Measurements from ENCODE around the gene SLC24A5.
A peak's percentile ranks its signal among the peaks of the same experiment; 100 is the strongest.

SLC24A5 gene

DNA sequence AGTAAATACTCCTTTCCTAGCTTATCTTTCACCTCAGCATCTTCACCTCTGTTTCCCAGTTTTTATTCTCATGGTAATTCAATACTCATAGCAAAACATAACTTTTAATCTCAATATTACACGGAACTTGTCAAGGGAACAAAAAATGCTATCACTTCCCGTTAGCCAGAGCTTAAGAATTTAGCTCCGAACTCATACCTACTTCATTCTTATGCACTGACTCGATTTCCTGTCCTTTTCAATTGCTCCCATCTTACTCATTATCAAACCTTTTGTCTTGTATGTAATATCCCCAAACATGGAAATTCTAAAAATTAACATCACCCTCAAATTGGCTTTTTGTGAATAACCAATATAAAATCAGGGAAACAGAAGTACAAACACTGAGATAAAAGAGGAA is 29.1 kb downstream of the SLC24A5 start:
- peaks cover 8 to 11% of the 10 kb centered on the region in 2 donors for H3K36me3 ChIP-seq (ENCODE audit: control insufficient read depth in 2 of 2, insufficient read depth in 2 of 2, low read length in 2 of 2)
- H3K9me3 ChIP-seq (ENCODE audit: control insufficient read depth in 2 of 2, low read length in 2 of 2): no peaks in the 10 kb centered on the region
- no peaks in the 10 kb centered on the region for H3K27me3 ChIP-seq (ENCODE audit: control insufficient read depth in 1 of 2, insufficient read depth in 2 of 2, low read length in 2 of 2)
- H3K27ac ChIP-seq (ENCODE audit: low read length): no peak overlapping the region
- no peak overlapping the region for H3K9ac ChIP-seq (ENCODE audit: low read length in 2 of 2)
- peaks cover 3% of the 10 kb centered on the region for H3K4me1 ChIP-seq (ENCODE audit: control insufficient read depth, insufficient read depth, low read length)
- H3K4me3 ChIP-seq (ENCODE audit: low read length in 2 of 2): no peak overlapping the region

DNA sequence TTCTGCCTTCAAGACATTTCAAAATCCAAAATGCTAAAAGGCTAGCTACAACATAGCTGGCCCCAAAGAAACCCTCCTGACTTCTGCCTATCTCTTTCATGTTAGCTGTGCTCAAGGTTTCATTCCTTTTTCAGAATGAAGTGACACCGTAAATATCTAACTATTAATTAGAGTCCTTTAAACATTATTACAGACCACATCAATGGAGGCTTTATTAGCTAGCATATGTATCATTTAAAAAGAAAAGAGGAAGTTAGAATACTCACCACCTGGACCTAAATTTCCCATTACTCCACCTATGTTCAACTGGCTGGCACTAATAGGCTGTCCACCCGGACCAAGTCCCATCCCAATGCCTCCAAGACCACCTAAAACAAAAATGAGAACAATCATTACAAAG is 32.7 kb downstream of the SLC24A5 start:
- no peak overlapping the region for H3K9ac ChIP-seq (ENCODE audit: low read length in 2 of 2)
- H3K4me1 ChIP-seq (ENCODE audit: control insufficient read depth, insufficient read depth, low read length): no peaks in the 10 kb centered on the region
- H3K4me3 ChIP-seq (ENCODE audit: low read length in 2 of 2): no peak overlapping the region
- H3K36me3 ChIP-seq (ENCODE audit: control insufficient read depth in 2 of 2, insufficient read depth in 2 of 2, low read length in 2 of 2): peaks cover 6 to 15% of the 10 kb centered on the region in 2 donors
- no peaks in the 10 kb centered on the region for H3K27me3 ChIP-seq (ENCODE audit: control insufficient read depth in 1 of 2, insufficient read depth in 2 of 2, low read length in 2 of 2)
- H3K9me3 ChIP-seq (ENCODE audit: control insufficient read depth in 2 of 2, low read length in 2 of 2): no peaks in the 10 kb centered on the region
- no peak overlapping the region for H3K27ac ChIP-seq (ENCODE audit: low read length)

DNA sequence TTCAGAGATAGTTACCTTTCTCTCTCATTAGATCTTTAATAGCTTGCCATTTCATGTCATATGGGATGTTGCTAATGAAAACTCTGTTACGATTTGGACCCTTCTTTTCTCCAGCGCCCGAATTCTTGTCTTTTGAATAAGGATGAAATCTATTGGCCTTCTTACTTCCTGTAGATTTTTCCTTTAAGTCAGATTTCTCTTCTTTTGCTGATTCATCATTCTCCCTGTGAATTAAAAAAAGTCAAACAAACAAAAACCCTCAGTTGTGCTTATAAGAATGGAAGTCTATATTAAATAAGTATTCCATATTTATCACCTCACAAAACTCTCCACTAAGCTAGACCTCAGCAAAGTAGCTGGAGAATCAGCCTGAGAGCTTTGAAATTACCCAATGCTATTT is 47.8 kb downstream of the SLC24A5 start:
- no peak overlapping the region for H3K27ac ChIP-seq (ENCODE audit: low read length)
- no peaks in the 10 kb centered on the region for H3K27me3 ChIP-seq (ENCODE audit: control insufficient read depth in 1 of 2, insufficient read depth in 2 of 2, low read length in 2 of 2)
- H3K4me1 ChIP-seq (ENCODE audit: control insufficient read depth, insufficient read depth, low read length): no peaks in the 10 kb centered on the region
- H3K4me3 ChIP-seq (ENCODE audit: low read length in 2 of 2): no peak overlapping the region
- no peaks in the 10 kb centered on the region for H3K9me3 ChIP-seq (ENCODE audit: control insufficient read depth in 2 of 2, low read length in 2 of 2)
- H3K36me3 ChIP-seq (ENCODE audit: control insufficient read depth in 2 of 2, insufficient read depth in 2 of 2, low read length in 2 of 2): peaks cover 4 to 10% of the 10 kb centered on the region in 2 donors
- no peak overlapping the region for H3K9ac ChIP-seq (ENCODE audit: low read length in 2 of 2)

DNA sequence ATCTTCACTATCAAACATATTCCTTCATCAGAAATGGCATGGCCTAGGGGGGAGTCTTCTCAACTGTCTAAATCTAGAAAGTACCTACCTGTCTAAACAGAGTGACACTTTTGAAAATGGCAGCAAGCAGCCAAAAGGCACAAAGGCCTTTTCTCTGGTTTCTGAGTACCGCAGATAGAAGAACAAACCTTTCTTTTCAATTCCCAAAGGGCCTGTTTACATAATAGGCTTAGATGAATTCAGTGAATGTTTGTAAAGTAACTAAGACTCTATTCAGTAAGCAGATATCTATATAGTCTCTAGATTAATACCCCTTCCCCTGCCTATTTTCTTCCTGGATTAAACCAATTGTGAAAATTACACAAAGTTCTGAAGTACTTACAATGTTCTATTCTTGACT is 50.2 kb downstream of the SLC24A5 start:
- H3K9ac ChIP-seq (ENCODE audit: low read length in 2 of 2): no peak overlapping the region
- no peaks in the 10 kb centered on the region for H3K9me3 ChIP-seq (ENCODE audit: control insufficient read depth in 2 of 2, low read length in 2 of 2)
- H3K36me3 ChIP-seq (ENCODE audit: control insufficient read depth in 2 of 2, insufficient read depth in 2 of 2, low read length in 2 of 2): peaks cover 4 to 8% of the 10 kb centered on the region in 2 donors
- no peak overlapping the region for H3K4me3 ChIP-seq (ENCODE audit: low read length in 2 of 2)
- no peaks in the 10 kb centered on the region for H3K4me1 ChIP-seq (ENCODE audit: control insufficient read depth, insufficient read depth, low read length)
- no peak overlapping the region for H3K27ac ChIP-seq (ENCODE audit: low read length)
- H3K27me3 ChIP-seq (ENCODE audit: control insufficient read depth in 1 of 2, insufficient read depth in 2 of 2, low read length in 2 of 2): no peaks in the 10 kb centered on the region

DNA sequence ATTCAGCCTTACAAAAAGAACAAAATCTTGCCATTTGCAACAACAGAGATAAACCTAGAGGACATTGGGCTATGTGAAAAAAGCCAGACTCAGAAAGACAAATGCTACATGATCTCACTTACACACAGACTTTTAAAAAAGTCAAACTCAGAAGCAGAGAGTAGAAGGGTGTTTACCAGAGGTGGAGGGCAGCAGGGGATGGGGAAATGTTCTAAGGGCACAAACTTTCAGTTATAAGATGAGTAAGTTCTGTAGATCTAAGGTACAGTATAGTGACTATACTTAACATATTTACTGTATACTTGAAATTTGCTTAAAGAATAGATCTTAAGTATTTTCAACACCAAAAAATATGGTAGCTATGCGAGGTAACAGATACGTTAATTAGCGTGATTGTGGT is 54.3 kb downstream of the SLC24A5 start:
- H3K27ac ChIP-seq (ENCODE audit: low read length): no peak overlapping the region
- no peaks in the 10 kb centered on the region for H3K4me1 ChIP-seq (ENCODE audit: control insufficient read depth, insufficient read depth, low read length)
- no peaks in the 10 kb centered on the region for H3K27me3 ChIP-seq (ENCODE audit: control insufficient read depth in 1 of 2, insufficient read depth in 2 of 2, low read length in 2 of 2)
- no peak overlapping the region for H3K4me3 ChIP-seq (ENCODE audit: low read length in 2 of 2)
- H3K9me3 ChIP-seq (ENCODE audit: control insufficient read depth in 2 of 2, low read length in 2 of 2): no peaks in the 10 kb centered on the region
- H3K36me3 ChIP-seq (ENCODE audit: control insufficient read depth in 2 of 2, insufficient read depth in 2 of 2, low read length in 2 of 2): no peaks in the 10 kb centered on the region
- H3K9ac ChIP-seq (ENCODE audit: low read length in 2 of 2): no peak overlapping the region

DNA sequence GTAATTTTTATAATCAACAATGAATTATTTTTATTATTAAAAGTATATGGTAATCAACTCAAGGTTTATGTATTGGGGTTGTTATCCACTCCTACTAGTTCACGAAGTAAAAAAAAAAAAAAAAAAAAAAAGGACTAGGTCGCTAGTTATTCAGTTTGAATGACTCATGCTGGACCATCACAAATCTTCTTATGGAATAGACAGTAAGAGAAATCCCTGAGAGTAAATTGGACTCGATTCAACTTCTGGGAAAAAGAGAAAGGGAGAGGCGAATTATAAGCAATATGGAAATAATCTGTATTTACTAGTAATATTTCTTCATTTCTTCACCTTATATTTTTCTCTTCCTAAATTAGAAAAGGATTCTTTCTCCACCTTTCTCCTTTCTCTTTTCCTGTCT is 55.3 kb downstream of the SLC24A5 start:
- Histone ChIP-seq H3K4me3 (ENCODE audit: low read length in 2 of 2) (no peak overlapping the region), H3K9ac (ENCODE audit: low read length in 2 of 2) (peak overlapping the region in 1 of 2 donors; percentile 83)

DNA sequence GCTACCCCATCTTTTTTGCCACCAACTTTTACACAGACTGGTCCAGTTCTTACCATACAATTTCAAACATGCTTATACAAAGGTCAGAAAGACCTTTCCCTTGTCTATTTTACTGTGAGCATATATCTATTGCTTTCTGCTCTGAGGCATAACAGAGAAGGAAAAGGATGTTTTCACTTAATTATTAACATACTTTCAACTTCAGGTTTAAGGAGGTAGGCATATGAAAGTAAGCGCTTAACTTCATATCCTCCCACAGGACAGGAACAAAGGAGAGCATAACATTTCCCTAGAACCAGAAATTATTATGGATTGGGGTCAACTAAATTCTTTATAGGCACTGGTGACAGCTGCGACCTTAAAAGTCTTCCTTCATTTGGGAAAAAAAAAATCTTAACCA is 56.2 kb downstream of the SLC24A5 start:
- no peaks in the 10 kb centered on the region for H3K36me3 ChIP-seq (ENCODE audit: control insufficient read depth in 2 of 2, insufficient read depth in 2 of 2, low read length in 2 of 2)
- no peaks in the 10 kb centered on the region for H3K9me3 ChIP-seq (ENCODE audit: control insufficient read depth in 2 of 2, low read length in 2 of 2)
- peak overlapping the region; percentile 59 to 74 for H3K4me3 ChIP-seq (ENCODE audit: low read length in 2 of 2)
- peak overlapping the region; percentile 83 for H3K27ac ChIP-seq (ENCODE audit: low read length)
- H3K9ac ChIP-seq (ENCODE audit: low read length in 2 of 2): peak overlapping the region; percentile 80 to 83
- H3K4me1 ChIP-seq (ENCODE audit: control insufficient read depth, insufficient read depth, low read length): no peaks in the 10 kb centered on the region
- H3K27me3 ChIP-seq (ENCODE audit: control insufficient read depth in 1 of 2, insufficient read depth in 2 of 2, low read length in 2 of 2): no peaks in the 10 kb centered on the region

More for the DNA sequence above, 55.3 kb downstream of the SLC24A5 start:
- no peaks in the 10 kb centered on the region for H3K36me3 ChIP-seq (ENCODE audit: control insufficient read depth in 2 of 2, insufficient read depth in 2 of 2, low read length in 2 of 2)
- no peaks in the 10 kb centered on the region for H3K4me1 ChIP-seq (ENCODE audit: control insufficient read depth, insufficient read depth, low read length)
- H3K9me3 ChIP-seq (ENCODE audit: control insufficient read depth in 2 of 2, low read length in 2 of 2): no peaks in the 10 kb centered on the region
- no peak overlapping the region for H3K27ac ChIP-seq (ENCODE audit: low read length)
- no peaks in the 10 kb centered on the region for H3K27me3 ChIP-seq (ENCODE audit: control insufficient read depth in 1 of 2, insufficient read depth in 2 of 2, low read length in 2 of 2)

DNA sequence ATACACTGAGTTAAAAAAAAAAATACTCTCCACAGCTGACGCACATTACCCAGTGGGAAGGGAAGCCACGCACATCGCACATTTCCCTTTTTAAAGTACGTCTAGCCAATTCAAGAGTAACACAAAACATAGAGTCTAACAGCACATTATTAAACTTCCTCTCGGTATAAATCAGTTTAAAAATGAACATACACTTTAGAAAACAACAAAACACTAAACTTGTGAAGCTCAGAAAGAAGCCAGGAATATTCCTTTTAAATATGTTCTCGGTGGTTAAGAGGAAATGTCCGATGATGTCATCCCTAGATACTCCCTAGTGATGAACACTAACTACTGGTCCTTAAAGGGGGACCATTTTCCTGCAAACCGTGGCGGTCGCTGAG is 56.6 kb downstream of the SLC24A5 start:
- H3K4me3 ChIP-seq (ENCODE audit: low read length in 2 of 2): peak overlapping the region; percentile 59 to 74
- no peaks in the 10 kb centered on the region for H3K9me3 ChIP-seq (ENCODE audit: control insufficient read depth in 2 of 2, low read length in 2 of 2)
- H3K9ac ChIP-seq (ENCODE audit: low read length in 2 of 2): peak overlapping the region; percentile 80 to 83
- H3K36me3 ChIP-seq (ENCODE audit: control insufficient read depth in 2 of 2, insufficient read depth in 2 of 2, low read length in 2 of 2): no peaks in the 10 kb centered on the region
- no peaks in the 10 kb centered on the region for H3K4me1 ChIP-seq (ENCODE audit: control insufficient read depth, insufficient read depth, low read length)
- H3K27me3 ChIP-seq (ENCODE audit: control insufficient read depth in 1 of 2, insufficient read depth in 2 of 2, low read length in 2 of 2): no peaks in the 10 kb centered on the region
- peak overlapping the region; percentile 83 for H3K27ac ChIP-seq (ENCODE audit: low read length)

DNA sequence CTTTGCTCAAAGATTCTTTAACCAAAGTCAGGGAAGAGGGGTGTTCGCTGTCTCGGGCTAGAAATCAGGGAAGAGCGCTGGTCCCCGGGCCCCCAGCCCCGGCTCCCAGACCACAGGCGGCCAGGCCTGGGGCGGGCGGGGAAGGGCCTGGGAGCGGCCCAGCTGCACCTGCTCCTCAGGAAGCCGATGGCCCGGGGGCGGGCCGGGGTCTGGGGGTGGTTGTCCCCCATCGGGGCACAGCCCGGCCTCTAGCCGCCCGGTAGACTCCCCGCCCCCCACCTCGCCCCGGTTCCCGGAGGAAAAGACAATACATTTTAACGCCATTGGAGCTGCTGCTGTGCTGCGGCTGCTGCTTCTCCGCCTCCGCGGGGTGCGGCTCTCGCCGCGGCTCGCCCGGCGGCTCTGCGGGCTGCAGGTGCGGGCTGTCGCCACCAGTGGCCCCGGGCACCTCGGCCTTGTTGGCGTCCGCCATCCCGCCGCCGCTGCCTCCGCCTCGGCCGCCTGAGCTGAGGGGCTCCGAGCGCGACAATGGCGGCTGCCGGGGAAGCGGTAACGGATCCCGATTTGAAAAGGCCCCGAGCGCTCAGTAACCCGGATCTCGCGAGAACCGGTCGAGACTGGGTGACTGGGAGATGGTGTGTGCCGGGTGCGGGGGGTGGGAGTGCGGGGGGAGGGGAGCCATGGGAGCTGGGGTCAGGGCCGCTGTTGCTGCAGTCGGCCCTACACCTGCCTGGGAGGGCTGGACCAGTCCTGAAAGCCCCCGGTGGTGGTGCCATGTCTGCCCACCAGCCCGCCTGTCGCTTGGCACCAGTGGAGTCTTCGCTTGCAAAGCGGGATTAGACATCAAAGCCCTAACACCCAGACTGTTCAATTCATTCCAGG is 57.2 kb downstream of the SLC24A5 start, which contains the start of gene MYEF2:
Gene MYEF2, minus strand, starts transcription at position 530 of the 882 bp plus-strand sequence. Its CDS starts 58 bp downstream, at position 472.
- H3K4me3 ChIP-seq (ENCODE audit: low read length in 2 of 2): peak within 1 kb of the TSS; percentile 59 to 74
- H3K9ac ChIP-seq (ENCODE audit: low read length in 2 of 2): peak within 1 kb of the TSS; percentile 80 to 83
- peak within 1 kb of the TSS; percentile 83 for H3K27ac ChIP-seq (ENCODE audit: low read length)
- H3K4me1 ChIP-seq (ENCODE audit: control insufficient read depth, insufficient read depth, low read length): no peaks in the 10 kb centered on the region
- no peaks in the 10 kb centered on the region for H3K36me3 ChIP-seq (ENCODE audit: control insufficient read depth in 2 of 2, insufficient read depth in 2 of 2, low read length in 2 of 2)
- no peaks in the 10 kb centered on the region for H3K9me3 ChIP-seq (ENCODE audit: control insufficient read depth in 2 of 2, low read length in 2 of 2)
- H3K27me3 ChIP-seq (ENCODE audit: control insufficient read depth in 1 of 2, insufficient read depth in 2 of 2, low read length in 2 of 2): no peaks in the 10 kb centered on the region

DNA sequence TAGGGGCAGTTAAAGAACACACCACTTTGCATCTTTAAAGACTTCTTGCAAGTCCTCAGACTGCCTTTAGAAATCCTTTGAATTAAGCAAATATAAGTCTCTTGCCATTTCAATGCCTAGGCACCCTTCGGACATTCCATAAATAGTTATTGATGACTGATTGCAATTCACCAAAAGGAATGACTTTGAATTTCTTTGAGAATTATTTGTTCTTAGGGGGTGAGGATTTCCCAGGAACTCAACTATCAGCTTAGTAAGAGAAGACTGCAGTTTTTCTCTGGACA is 57.8 kb downstream of the SLC24A5 start:
- H3K4me1 ChIP-seq (ENCODE audit: control insufficient read depth, insufficient read depth, low read length): no peaks in the 10 kb centered on the region
- H3K4me3 ChIP-seq (ENCODE audit: low read length in 2 of 2): peak overlapping the region; percentile 59 to 74
- H3K27me3 ChIP-seq (ENCODE audit: control insufficient read depth in 1 of 2, insufficient read depth in 2 of 2, low read length in 2 of 2): no peaks in the 10 kb centered on the region
- no peaks in the 10 kb centered on the region for H3K36me3 ChIP-seq (ENCODE audit: control insufficient read depth in 2 of 2, insufficient read depth in 2 of 2, low read length in 2 of 2)
- H3K9ac ChIP-seq (ENCODE audit: low read length in 2 of 2): peak overlapping the region in 1 of 2 donors; percentile 83
- H3K9me3 ChIP-seq (ENCODE audit: control insufficient read depth in 2 of 2, low read length in 2 of 2): no peaks in the 10 kb centered on the region
- H3K27ac ChIP-seq (ENCODE audit: low read length): peak overlapping the region; percentile 83

DNA sequence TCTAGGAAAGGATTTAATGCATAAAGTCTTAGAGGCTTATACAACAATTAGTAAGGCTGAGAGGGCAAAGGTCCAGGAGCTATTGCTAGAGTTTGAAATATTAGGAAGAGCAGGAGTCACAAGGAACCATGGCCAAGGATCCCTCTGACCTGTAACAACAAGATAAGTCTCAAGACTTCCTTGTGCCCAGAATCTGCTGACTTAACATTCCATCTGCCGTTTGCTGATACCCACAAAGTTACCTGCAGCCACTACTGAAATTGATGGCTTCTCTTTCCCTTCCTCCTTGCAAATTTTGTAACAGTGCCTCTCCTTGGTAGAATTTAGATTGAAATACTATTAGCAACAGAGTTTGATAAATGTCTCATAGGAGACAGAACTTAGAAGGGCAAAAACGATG is 62.0 kb downstream of the SLC24A5 start:
- Histone ChIP-seq H3K27me3 (ENCODE audit: control insufficient read depth in 1 of 2, insufficient read depth in 2 of 2, low read length in 2 of 2) (no peaks in the 10 kb centered on the region), H3K9ac (ENCODE audit: low read length in 2 of 2) (no peak overlapping the region), H3K4me1 (ENCODE audit: control insufficient read depth, insufficient read depth, low read length) (no peaks in the 10 kb centered on the region), H3K36me3 (ENCODE audit: control insufficient read depth in 2 of 2, insufficient read depth in 2 of 2, low read length in 2 of 2) (no peaks in the 10 kb centered on the region), H3K9me3 (ENCODE audit: control insufficient read depth in 2 of 2, low read length in 2 of 2) (no peaks in the 10 kb centered on the region), H3K4me3 (ENCODE audit: low read length in 2 of 2) (no peak overlapping the region), H3K27ac (ENCODE audit: low read length) (no peak overlapping the region)

All from stomach smooth muscle (tissue), 2 donors.